Activated CD8-positive, alpha-beta memory T cell treated with anti-CD3 and anti-CD28 coated beads, Interleukin-2, amount 50 U/mL, for 4 hours (primary cell): ENCODE results near the gene TSEN54.

Source experiments
- DNase-seq: peaks from one replicate; pipeline ENCODE4 v3.0.0-alpha.2; 2020

TSEN54 gene

GRCh38 chr17:75504347-75505151 lies 11.8 kb upstream of the TSEN54 start:
- DNase-seq = peak; percentile 45

GRCh38 chr17:75505152-75505409 lies 11.2 kb upstream of the TSEN54 start:
- DNase-seq = no peak

- no peak for DNase-seq
Measured at GRCh38 chr17:75505640-75506039, 10.7 kb upstream of the TSEN54 start.

- DNase-seq = no peak
Measured at GRCh38 chr17:75506134-75506533, 10.2 kb upstream of the TSEN54 start.

DNA sequence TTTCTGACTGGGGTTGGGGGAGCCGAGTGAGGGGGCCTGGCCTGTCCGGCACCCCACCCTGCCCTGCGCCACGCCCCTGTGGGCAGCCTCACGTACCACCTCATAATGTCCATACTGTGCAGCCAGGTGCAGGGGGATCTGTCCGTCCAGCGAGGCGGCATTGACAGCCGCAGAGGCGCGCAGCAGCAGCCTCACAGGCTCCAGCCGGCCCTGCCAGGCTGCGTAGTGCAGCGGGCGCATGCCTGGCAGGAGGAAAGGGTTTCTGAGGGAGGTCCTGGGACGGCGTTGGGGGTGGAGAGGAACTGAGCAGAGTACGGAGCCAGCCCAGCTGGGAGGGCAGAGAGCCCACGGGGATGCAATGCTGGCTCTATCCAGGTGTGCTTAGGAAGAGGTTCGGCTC lies 9.4 kb upstream of the TSEN54 start:
- no peak for DNase-seq

- DNase-seq = no peak
Measured at GRCh38 chr17:75507733-75508719, 8.3 kb upstream of the TSEN54 start.

DNA sequence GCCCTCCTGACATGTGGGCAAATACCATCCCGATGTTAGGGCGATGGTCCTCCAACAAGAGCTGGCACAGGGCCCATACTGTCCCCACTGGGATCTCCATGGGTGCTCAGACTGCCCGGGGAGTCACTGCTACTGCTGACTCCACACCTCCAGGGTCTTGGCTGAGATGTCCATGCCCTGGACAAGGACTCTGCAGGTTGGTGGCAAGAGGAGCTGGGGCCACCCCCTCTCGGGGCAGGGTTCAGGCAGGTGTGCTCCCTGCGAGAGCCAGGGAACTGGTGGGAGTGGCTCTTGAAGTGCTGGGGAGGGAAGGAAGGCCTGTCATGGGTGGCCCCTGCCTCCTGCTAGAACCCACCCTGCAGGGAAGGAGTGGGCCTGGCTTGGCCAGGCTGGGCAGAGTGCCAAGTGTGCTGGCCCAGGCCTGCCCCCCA lies 7.4 kb upstream of the TSEN54 start:
- no peak for DNase-seq

- DNase-seq = no peak
Measured at GRCh38 chr17:75509528-75510258, 6.6 kb upstream of the TSEN54 start.

GRCh38 chr17:75511270-75511609 lies 5.1 kb upstream of the TSEN54 start:
- DNase-seq = no peak

DNA sequence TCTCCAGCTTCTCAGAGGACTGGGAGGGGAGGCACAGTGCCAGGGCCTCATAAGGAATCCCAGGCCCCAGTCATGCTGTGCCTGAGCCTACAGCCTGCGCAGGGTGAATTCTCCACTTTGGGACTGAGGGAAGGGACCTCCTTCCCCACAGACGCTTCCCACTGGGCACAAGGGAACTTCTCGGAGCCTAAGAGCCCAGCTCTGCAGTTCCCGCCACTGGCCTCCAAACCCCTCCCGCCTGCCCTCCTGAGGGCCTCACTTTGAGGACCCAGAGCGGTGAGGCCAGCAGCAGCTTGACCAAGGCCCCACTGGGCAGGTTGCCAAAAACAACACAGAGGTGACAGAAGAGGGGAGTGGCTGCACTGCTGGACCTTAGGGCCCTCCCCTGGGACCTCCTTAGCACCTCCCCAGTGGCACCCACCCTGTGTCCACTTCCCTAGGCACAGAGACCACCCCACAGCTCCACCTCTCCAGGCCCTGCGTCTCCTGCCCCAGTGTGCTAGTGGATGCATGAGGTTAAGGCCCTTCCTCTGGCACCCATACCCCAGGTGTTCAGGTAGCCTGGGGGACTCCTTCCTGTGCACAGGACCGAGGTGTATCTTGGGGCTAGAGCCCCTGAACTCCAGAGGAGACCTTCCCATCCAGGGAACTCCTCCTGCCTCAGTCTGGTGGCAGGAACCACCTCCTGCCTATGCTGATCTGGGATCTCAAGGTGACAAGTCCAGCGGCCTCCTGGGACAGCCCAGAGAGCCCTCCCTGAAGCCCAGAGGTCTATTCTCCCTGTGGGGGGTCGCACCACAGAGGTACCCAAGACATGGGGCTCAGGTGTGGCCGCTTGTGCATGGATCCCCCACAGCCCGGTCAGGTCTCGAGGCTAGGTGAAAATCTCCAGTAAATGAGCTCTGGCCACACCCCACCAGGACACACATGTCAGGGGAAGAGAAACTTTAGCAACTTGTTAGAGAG lies 4.4 kb upstream of the TSEN54 start:
- no peak for DNase-seq

- no peak for DNase-seq
Measured at GRCh38 chr17:75512926-75513640, 3.2 kb upstream of the TSEN54 start.

DNA sequence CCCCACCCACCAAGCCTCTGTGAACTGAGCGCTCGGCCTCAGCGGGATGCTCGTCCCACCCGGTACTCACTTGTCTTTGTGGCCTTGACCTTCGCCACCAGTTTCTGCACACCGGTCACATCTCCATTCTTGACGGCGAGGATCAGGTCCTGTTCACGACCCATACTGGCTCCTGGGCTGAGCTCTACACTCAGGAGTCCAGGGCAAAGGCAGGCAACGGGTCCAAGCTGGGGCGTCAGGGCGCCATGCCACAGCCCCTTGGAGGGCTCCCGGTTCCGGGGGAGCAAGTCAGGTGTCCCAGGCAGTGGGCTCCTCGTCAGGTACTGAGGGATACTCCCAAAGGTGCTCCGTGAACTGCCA lies 2.7 kb upstream of the TSEN54 start:
- DNase-seq = no peak

DNA sequence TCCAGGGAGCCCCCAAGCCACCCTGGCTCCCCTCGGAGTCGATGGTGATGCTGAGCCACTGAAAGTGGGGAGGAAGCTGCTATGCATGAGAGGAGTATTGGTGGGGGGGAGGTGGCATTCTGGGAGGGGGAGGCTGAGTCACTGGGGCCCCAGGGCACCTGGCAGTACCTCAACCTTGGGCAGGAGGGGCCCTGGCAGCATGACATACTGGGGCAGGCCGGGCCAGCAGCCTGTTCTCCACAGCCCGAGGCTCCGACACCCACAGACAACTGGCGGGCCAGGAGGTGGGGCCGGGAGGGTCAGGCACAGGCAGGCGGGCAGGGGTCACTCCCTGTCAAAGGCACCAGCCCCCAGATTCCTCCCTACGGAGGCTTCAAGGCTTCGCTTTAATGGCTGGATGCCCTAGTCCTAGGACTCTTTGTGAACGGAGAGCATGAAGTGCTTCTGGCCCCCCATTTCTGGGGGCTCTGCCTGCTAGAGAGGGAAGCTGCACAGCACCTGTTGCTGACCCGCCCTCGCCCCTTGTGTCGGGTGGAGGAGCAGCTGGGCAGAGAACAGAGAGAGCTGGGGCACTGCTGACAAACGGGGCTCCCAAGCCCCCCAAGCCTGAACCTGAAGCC lies 1.9 kb upstream of the TSEN54 start:
- DNase-seq = peak; percentile 28

DNA sequence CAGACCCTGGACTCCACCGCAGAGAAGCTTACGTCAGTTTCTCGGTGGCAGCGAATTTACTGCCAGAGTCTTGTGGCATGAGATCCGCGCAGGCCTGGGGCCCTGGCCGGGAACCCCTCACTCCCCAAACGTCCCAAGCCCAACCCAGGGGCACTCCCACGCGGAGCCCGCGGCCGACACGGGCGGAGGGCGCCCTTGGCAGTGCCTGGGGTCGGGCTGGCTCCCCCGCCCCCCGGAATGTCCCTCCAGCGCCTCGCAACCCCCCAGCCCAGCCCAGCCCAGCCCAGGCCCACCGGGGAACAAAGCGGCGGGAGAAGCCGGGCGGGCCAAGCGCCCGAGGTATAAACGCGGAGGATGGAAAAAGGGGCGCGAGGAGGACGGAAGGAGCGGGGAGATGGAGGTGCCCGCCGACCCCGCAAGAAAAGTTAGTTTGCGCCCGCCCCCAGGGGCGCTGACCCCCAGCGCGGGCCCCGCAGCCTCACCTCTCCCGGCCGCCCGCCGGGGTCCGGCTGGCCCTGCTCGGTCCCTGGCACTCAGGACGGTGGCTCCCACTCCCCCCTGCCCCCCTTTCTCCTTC lies 1.3 kb upstream of the TSEN54 start:
- DNase-seq = no peak

DNA sequence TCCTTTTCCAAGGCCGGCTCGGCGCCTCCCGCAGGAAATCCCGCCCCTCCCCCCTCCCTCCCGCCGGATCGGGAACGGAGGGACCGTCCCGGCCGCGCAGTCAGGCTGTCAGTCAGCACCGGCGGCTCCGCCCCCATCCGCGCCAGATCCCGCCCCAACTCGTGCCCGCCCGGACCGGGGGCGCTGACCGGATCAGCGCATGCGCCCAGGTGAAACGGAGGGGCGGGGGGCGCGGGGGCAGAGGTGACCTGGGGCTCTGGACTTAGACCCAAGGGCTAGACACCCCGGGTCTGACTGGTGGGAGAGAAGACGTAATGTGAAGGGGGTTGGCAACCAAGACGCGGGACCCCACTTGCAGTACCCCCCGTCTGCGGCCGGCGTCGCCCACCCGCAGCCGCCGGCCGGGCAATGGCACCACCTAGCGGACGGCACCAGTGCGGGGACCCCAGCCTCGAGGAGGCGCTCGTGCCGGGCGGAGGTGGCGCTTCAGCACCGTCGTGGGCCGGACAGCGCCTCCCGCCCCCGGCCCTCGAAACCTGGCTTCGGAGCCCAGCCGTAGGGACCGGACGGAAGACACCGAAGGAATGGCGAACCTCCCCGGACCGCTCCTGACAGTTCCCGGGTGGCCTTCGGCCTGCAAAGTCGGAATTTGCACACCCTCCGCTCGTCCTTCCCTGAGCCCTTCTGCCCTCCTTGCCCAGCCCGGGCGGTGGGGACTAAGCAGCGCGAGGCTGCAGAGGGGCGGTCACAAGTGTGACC lies 653 bp upstream of the TSEN54 start, which contains the start of gene CASKIN2:
Gene CASKIN2, minus strand, starts transcription at position 42 of the 759 bp plus-strand sequence. CDS start 1,733 bp downstream, outside the sequence.
- DNase-seq = peak; percentile 80

GRCh38 chr17:75516619-75517296 lies 430 bp downstream of the TSEN54 start:
- DNase-seq = peak; percentile 40

- no peak for DNase-seq
Measured at GRCh38 chr17:75517297-75517865, 1.1 kb downstream of the TSEN54 start.

DNA sequence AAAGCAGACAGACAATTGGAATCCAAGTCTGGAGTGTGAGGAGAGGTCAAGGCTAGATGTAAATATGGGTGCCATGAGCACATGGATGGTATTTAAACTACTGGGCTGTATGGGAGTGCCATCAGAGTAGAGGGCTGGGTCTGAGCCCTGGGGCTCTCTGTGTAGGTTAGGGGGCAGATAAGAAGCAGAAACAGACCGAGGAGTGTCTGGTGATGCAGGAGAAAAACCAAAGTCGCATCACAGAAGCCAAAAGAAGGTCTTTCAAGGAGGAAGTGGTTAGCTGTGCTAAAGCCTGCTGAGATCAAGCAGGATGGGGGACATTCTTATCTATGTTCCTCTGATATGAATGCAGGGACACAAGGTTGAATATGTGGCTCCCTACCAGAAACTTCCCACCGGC lies 1.9 kb downstream of the TSEN54 start:
- DNase-seq = no peak

DNA sequence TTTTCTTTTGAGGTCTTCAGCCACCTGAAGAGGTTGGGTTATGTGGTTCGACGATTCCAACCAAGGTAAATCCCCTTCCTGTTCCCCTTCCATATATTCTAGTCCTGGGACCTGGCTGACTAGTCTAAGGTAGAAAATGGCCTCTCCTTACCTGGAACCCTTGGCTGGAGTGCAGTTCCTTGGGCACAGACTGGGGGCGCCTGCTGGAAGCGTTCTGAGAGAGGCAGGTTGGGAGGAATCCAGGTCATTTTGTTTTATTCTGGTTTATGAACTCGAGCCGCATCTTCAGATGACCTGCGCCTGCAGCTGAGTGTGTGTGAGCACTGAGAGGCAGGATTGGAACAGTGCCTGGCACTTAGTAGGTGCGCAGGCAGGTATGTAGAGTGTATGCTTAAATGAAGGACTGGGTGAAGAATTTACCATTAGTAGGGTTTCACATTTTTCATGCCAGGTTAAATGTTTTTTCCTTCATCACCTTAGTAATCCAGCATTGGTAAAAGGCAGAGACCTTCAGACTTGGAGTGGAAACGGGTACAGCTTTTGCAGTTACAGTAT lies 2.7 kb downstream of the TSEN54 start:
- DNase-seq = no peak
